Measurements from ENCODE around the gene RAD52.

RAD52 gene

DNA sequence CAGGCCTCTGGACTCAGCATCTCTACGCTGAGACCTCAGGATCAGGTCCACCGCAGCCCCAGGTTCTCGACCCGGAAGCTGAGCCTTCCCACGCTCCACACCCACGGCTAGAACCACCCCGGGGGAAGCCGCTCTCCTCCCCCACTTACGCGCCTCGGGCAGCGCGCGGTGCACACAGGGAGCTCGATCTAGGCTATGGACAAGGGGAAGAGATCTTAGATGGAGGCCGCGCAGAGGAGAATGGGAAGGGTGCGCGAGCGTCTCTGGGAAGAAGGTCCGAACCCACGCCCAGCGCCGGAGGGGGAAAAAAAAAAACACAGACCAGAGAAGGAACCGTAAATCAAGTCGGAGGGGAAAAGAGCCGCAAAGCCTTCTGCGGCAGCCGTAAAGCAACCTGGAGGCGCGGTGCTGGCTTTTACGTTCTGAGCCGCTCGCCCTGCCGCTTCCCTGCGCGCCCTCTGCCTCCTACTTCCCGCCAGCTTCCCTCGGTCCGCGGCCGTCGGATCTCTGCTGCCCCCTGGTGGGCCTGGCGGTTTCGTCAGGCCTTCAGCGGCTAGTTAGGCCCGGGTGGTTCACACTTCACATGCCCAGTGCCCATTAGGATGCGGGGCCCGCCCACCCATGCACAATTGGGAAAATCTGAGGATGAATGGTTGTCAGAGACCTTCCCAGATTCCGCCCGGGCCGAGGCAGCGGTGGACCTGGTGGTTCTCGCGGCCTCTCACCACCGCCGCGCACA, at the start of gene RAD52:
Gene RAD52, minus strand, starts transcription at position 242 of the 739 bp plus-strand sequence. CDS start 16,636 bp downstream, outside the sequence.
- DNase-seq (ENCODE audit: low read depth in 1 of 2, low spot score in 1 of 2), result peak; percentile 96 to 97

DNA sequence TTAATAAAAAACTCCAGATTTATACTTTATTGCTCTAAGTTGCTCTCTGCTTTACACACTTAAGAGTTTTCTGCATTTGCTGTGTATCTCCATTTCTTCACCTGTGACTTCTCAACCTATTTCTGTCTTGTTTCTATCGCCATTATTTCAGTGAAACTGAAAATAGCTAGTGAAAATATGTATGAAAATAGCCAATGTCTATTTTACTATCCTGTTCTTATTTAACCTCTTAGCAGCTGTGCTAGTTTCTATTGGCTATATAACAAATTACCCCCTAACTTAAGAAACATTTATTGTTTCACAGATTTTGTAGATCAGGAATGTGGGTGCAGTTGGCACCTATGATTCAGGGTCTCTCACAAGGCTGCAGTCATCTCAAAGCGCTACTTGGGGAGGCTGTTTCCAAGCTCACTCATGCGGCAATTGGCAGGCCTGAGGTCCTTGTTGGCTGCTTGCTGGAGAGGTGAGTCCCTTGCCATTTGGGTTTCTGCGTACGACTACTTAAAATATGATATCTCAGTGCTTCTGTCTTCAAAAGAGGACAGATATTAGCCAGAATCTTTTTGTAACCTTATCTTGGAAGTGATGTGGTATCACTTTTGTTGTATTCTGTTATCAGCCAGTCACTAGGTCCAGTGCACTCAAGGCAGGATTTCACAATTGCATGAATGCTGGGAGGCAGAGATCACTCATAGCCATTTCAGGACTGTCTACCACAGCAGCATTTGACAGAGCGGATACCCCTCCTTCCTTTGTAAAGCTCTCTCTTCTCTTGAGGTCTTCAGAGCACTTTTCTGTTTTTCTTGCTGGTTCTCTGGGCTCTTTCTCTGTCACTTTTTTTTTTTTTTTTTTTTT, 48.8 kb upstream of the RAD52 start:
- no peak for DNase-seq (ENCODE audit: low read depth in 1 of 2, low spot score in 1 of 2)

DNA sequence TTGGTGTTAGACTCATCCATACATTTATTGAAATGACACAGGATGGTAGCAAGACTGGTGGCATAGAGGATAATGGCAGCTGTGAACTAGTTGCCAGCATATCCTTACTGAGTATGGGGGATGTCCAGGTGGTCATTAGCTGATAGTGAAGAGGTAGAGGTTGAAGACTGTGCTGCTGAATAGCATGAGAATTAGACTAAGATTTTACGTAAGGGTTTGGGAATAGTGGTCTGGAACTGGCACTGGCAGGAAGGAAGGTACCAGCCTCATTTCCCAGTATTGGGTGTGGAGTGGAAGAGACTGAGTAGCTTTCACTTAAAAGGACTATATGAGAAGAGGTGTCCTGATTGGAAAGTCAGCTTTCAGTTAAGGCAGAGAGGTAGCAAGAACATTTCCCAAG, 48.0 kb upstream of the RAD52 start:
- no peak for DNase-seq (ENCODE audit: low read depth in 1 of 2, low spot score in 1 of 2)

DNA sequence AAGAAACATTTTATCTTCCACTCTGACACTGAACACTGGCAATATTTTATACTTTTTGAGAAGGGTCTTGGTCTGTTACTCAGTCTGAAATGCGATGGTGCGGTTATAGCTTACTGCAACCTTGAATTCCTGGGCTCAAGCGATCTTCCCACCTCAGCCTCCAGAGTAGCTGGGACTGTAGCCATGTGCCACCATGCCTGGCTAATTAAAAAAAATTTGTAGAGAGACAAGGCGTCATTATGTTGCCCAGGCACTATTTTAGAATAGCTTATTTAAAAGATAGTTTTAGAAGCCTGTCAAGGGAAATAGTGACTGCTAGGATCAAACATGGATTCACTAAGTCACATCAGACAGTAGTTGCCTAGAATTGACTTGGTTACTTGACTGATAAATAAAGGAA, 47.4 kb upstream of the RAD52 start:
- no peak for DNase-seq (ENCODE audit: low read depth in 1 of 2, low spot score in 1 of 2)

DNA sequence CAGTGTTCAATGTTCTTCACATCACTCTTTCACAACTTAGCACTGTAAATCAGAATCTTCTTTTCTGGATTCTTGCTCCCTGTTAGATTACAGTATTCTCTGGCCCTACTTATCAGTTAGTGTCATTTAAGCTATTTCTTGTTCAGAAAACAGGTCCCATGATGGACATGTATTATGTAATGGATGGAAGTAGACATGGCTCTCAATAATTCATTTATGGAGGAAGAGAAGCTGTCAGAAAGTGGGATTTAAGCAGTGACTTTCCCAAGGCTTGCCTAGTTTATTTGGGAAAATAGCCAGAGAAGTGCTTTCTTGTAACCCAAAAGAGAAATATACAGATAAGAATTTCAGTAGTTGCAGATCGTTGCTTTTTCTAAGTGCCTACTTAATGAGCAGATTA, 43.2 kb upstream of the RAD52 start:
- no peak for DNase-seq (ENCODE audit: low read depth in 1 of 2, low spot score in 1 of 2)

DNA sequence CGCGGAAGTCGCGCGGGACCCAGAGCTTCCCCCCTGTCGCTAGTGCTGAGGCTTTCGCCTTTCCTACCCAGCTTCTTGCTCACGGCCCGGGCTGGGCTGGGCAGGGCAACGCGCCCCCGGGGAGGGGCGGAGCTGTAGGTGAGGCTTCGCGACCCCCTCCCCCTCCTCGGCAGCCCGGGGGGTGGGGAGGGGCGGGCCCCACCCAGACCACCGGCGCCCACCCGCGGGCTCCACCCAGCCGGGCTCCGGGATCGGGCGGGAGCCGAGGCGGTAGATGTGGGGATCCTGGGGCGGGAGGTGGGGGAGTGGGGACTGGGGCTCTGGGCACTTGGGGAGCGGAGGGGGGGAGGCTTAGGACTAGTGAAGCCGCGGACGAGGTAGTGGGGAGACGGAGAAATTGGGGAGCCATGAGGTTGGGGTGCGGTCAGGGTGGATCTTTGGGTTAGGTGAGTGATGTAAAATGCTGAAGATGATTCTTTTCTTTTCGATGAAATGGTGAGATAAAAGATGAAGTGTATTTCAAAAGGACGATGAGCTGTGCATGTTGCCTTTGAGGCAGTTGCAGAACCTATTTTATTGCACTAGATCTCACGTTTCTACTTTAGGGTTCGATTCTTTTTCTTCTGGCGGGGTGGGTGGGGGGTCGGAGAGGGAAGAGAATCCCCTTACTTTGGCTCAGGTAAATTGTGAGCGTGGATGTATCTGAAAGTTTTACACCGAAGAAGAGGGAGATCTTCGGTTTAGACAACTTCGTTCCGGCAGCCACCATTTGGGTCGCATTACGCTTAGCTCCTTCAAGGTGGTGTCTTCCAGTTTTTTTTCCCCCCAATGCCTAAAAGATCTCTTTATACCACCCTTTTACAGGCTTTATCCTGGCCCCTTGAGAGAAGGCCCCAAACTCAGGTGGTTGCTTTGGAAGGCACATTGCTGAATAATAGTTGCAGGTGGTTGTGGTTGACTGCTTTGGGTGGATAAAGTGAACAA, 42.1 kb upstream of the RAD52 start:
- DNase-seq (ENCODE audit: low read depth in 1 of 2, low spot score in 1 of 2), result no peak

DNA sequence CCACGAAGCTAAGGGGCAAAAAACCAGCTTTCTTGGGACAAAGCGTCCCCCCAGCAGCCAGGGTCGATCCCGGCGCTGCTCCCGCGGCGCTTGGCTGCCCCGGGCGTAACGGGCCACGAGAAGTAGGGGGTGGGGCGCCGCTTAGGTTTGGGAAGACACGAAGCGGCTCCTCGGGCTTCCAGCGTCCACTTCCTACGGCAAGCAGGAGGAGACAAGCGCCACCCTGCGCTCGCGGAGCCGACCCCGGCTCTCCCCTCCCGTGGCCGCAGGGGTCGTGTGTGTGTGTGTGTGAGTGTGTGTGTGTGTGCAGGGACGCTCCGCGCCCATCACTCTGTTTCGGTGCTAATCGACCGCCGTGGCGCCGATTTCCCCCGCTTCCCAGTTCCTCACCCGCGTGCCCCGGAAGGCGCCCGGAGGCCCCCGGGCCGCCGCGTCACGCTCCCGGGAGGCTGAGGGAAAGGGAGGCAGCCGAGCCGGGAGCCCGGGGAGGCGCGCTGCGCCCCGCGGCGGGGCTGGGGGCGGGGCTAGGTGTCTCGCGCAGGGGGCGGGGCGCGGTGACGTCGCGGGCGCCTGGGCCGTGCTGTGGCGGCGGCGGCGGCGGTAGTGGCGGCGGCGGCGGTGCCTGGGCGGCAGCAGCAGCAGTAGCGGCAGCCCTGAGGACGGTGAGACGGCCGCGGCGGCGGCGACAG, 41.3 kb upstream of the RAD52 start, which contains the start of gene ERC1:
Gene ERC1, plus strand, starts transcription at position 563 of the 689 bp plus-strand sequence. CDS start 36,681 bp downstream, outside the sequence.
- DNase-seq (ENCODE audit: low read depth in 1 of 2, low spot score in 1 of 2), result peak; percentile 66 to 79

DNA sequence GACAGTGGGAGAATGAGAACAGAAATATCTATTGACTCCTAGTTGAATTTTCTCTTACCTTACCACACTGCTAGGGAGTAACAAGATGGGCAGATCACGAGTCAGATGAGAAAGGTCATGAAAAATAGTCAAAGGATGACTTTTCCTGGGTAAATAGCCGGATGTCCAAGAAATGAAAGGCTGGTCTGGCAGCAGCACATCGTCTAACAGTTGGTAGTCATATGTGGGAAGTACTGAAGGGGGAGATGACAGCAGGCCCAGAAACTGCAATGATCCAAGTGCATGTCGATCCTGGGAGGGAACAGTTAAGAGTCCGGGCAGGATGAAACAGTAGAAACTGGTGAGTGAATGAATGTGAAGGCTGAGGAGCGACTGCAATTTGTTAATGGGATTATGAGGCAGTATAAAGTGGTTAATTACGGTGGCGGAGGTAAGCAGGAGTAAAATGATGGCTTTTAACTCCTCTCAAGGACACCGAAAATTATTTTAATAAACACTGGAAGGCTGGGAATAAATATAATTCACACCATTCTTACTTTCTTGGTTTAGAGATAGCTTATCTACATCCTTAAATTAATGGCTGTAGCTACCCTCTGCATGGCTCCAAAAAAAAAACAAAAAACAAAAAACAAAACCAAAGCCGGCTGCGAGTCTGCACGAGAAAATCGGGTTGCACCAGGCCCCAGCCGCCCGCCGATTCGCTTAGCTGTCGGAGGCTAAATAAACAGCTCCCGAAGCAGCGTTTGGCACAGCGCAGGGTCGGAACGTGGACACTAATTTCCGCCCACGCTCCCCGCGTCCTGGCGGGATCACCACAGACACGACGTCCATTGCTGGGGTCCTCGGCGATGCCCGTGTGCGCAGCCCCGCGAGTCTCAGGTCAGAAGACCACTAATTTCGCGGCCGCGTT, 40.5 kb upstream of the RAD52 start:
- peak; percentile 10 to 25 for DNase-seq (ENCODE audit: low read depth in 1 of 2, low spot score in 1 of 2)

DNA sequence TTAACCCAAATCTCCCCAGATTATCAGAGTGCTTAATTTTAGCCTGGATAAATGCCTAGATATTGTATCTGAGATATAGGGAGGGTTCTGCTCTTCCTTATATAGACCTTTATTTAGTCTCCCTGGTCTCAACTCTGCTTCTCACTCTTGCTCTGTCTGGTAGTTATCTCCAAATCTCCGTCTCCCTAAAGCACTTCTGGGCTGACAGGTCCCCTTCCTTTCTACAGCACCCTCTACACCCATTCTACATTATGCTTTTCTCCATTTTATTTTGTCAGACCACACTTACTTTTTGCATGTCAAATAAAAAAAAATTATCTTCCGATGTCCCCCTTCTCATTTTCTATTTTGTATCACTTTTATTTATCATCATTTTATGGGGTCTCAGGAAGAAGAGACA, 39.6 kb upstream of the RAD52 start:
- DNase-seq (ENCODE audit: low read depth in 1 of 2, low spot score in 1 of 2), result no peak

DNA sequence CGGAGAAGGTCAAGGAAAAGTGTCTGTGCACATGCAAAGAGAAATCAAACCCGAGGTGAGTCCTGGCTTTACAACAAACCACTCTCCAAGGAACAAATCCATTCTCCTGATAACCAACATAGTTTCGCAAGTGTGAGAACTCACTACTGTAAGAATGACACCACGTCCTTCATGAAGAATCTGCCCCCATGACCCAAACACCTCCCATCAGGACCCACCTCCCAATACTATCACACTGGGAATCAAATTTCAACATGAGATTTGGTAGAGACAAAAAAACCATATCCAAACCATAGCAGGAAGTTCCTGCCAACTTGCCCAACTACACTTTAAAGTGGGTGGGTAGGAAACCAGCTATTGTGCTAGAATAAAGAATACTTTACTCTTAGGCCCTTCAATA, 39.2 kb upstream of the RAD52 start:
- DNase-seq (ENCODE audit: low read depth in 1 of 2, low spot score in 1 of 2), result no peak

DNA sequence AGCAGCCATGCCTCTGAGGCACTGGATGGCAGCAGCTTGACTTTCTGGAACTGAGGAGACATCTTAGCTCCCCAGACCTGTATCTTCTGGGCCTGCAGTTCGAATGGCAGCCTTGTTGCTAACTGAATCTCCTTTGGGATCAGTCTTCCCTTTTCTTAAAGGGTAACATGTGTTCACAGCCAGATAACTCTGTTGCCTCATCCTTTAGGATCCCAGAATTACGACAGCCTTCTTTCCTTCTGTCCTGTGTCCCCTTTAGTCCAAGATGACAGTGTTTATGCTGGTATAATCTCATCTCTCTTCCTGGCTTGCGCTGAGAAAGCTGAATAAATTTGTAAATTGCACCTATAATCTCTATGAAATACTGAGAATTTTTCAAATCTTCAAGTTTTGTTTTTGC, 32.5 kb upstream of the RAD52 start:
- no peak for DNase-seq (ENCODE audit: low read depth in 1 of 2, low spot score in 1 of 2)

DNA sequence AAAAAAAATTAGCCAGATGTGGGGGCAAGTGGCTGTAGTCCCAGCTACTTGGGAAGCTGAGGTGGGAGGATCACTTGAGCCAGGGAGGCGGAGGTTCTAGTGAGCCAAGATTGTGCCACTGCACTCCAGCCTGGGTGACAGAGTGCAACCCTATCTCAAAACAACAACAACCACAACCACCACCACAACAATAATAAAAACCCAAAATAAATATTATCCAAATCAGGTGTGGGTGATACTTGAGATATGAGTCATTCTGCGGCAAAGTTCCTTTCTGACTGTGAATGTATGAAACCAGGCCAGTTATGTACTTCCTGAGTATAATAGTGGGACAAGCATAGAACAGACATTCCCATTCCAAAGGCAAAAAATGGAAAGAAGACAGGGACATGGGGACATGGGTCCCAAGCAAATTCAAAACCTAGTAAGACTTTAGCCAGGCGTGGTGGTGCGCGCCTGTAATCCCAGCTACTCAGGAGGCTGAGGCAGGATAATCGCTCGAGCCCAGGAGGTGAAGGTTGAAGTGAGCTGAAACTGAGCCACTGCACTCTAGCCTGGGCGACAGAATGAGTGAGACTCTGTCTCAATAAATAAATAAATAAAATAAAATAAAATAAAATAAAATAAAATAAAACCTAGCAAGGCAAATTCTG, 31.8 kb upstream of the RAD52 start:
- no peak for DNase-seq (ENCODE audit: low read depth in 1 of 2, low spot score in 1 of 2)

DNA sequence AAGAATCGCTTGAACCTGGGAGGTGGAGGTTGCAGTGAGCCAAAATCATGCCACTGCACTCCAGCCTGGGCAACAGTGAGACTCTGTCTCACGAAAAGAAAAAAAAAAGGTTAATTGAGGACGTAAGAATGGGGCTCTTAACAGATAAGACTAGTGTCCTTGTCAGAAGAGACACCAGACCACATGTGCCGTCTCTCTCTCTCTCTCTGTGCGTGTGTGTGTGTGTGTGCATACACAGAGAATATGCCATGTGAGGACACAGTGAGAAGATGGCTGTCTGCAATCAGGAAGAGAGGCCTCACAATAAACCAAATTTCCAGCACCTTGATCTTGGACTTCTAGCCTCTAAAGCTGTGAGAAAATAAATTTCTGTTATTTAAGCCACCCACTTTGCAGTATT, 29.9 kb upstream of the RAD52 start:
- DNase-seq (ENCODE audit: low read depth in 1 of 2, low spot score in 1 of 2), result no peak

DNA sequence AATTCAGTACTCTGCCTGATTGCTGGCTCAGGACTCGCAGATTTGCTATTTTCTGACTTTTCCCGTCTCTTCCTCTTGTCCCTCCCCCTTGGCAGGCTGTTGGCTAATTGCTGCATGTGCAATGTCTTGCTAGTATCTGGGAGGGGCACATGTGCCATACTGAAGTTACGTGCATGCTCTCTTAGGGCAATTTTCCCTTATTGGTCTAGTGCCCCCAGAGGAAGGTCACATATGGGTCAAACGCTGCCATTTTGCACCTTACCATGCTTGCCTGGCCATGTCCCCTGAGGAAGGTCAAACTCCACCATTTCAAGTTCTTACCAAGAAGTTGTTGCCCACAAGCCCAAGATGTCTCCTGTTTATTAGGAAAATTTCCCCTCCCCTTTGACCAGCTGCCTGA, 27.7 kb upstream of the RAD52 start:
- no peak for DNase-seq (ENCODE audit: low read depth in 1 of 2, low spot score in 1 of 2)

DNA sequence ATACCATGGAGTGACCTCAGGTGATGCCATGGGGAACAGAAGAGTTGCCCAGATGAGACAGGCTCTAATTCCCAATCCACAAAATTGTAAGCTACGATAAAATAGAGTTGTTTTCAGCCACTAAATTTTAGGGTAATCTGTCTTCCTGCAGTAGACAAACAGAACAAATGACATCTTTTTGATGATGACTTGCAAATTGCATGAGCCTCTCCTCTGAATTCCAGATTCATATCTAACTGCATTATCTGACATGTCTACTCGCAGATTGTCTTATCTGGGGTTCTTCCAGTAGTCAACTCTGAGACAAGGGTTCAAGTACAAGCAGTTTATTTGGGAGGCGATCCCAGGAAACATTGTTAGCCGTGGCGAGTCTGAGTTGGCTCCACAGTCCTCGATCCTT, 27.1 kb upstream of the RAD52 start:
- DNase-seq (ENCODE audit: low read depth in 1 of 2, low spot score in 1 of 2), result no peak

DNA sequence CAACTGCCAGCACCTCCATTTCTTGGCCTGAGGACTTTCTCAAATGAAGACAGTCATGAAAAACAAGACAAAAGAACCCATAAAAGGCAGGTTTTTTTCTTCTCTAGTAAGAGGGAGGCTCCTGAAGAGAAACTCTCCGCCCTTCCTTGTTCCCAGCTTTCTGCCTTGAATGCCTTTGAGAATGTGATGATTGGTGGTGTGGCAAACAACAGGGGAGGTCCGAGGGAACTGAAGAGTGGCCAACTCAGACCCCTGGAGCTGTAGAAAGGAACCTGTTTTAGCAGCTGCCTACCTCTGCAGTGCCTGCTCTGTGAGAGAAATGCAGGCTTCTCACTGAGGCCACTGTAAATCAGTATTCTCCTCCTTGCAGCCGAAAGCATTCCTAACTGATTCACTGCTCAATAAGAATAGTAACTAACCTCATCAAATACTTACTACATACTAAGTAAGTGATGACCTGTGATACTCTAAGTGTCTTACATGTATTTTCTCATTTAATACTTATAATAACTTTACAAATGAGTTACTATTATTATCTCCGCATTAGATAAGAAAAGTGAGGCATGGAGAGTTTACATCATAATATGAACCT, 24.9 kb upstream of the RAD52 start:
- no peak for DNase-seq (ENCODE audit: low read depth in 1 of 2, low spot score in 1 of 2)

DNA sequence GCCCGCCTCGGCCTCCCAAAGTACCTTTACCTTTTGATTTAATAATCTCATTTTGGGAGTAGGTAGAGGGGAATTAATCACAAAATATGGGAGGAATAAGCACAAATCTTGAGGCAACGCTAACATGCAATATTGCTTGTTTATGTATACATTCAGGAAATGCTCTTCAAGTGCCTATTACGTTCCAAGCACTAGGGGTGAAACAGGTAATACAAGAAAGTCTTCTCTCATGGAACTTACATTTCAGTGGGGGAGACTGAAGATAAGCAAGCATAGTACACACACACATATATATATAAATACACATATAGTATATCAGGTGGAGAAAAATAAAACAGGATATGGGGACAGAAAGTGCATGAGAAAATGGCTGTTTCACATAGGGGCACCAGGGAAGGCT, 22.5 kb upstream of the RAD52 start:
- no peak for DNase-seq (ENCODE audit: low read depth in 1 of 2, low spot score in 1 of 2)

DNA sequence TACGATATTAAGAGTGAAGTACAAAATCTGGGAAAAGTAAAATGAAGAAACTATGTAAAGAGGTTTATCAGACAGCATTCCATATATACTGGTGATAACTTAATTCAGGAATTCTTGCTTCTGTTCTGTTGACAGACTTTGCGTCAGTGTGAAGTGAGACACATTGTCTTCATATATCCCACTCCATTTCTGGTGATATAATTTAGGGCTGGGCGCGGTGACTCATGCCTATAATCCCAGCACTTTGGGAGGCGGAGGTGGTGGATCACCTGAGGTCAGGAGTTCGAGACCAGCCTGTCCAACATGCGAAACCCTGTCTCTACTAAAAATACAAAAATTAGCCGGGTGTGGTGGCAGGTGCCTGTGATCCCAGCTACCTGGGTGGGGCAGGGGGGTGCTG, 20.3 kb upstream of the RAD52 start:
- DNase-seq (ENCODE audit: low read depth in 1 of 2, low spot score in 1 of 2), result no peak

DNA sequence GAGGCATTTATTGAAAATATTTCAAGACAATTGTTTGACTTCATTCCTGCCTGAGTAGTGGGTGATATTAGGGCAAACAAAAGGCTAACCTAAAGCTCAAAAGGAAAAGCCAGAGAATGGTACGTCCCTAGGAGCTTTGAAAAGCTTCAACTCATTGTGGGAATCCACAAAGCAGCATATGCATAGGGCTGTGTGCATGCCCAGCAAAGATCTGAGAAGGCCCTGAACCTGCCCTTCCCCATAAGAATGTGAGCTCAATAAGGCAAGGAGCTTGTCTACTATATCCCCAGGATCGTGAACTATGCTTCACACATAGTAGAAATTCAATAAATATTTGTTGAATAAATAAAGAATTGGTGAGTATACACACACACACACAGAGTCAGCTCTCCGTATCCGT, 19.1 kb upstream of the RAD52 start:
- DNase-seq (ENCODE audit: low read depth in 1 of 2, low spot score in 1 of 2), result no peak
